Gastroesophageal sphincter (tissue), 4 donors: Measurements from ENCODE around the gene PPM1M. TPM values are rescaled to one million over a fixed set of nuclear protein-coding genes. Genes with fewer than 3 reads are reported as not detected.
A peak's percentile ranks its signal among the peaks of the same experiment; 100 is the strongest.

Experiments
- ATAC-seq: fragments of 150-250 bp; one replicate; pipeline ENCODE4 v1.9.1; 2016; ENCODE audit warnings: mild to moderate bottlenecking, moderate library complexity
- H3K27ac ChIP-seq, 4 donors: fragments of 200-600 bp; sonication (generic) in 3 of 4; 1 replicate in 3 of 4; 2 replicates in 1 of 4; pipeline ENCODE4 v1.5.1; 2016 to 2019
- H3K27me3 ChIP-seq: fragments of 200-600 bp; sonication (generic); one replicate; pipeline ENCODE4 v1.5.1; 2019
- H3K36me3 ChIP-seq, 2 donors: fragments of 200-600 bp; sonication (generic); one replicate each; pipeline ENCODE4 v1.5.1; 2019; ENCODE audit warnings: control low read depth in 1 of 2
- H3K4me1 ChIP-seq, 3 donors: fragments of 200-600 bp; sonication (generic); 1 replicate in 2 of 3; 2 replicates in 1 of 3; pipeline ENCODE4 v1.5.1; 2016 to 2019; ENCODE audit warnings: control low read depth in 2 of 3
- H3K4me3 ChIP-seq, 2 donors: fragments of 200-600 bp; sonication (generic); one replicate each; pipeline ENCODE4 v1.5.1; 2019; ENCODE audit warnings: mild to moderate bottlenecking in 1 of 2, moderate library complexity in 1 of 2
- H3K9me3 ChIP-seq, 3 donors: fragments of 200-600 bp; sonication (generic); one replicate each; pipeline ENCODE4 v1.5.1; 2017 to 2019; ENCODE audit warnings: control low read depth in 2 of 3
- EP300 ChIP-seq: sonication (generic); formaldehyde crosslinking; IDR thresholded peaks from one replicate; pipeline ENCODE4 v1.6.1; 2017; ENCODE audit warnings: antibody characterized with exemption, mild to moderate bottlenecking
- POLR2A ChIP-seq, 2 donors: fragments of 450-650 bp; IDR thresholded peaks; one replicate each; pipeline ENCODE4 v1.6.1; 2017; ENCODE audit warnings: antibody characterized with exemption in 2 of 2, mild to moderate bottlenecking in 2 of 2, moderate library complexity in 1 of 2
- POLR2AphosphoS5 ChIP-seq: sonication (generic); formaldehyde crosslinking; IDR thresholded peaks from one replicate; pipeline ENCODE4 v1.6.1; 2017; ENCODE audit warnings: antibody characterized with exemption
- WGBS, 2 donors: methylation state at CpG; one replicate each; pipeline ENCODE4 v1.1.5; 2018; ENCODE audit warnings: low coverage in 1 of 2; 5-methylcytosine and 5-hydroxymethylcytosine counted together
- total RNA-seq, 4 donors: library from RNA; depleted of rRNA; stranded (reverse); fragments of >200 nt; gene quantifications; one replicate each; pipeline ENCODE4 v1.1.0, GENCODE V29; 2016
- TF ChIP-seq, protein P1 (sequence below), 4 experiments: fragments of 200-600 bp in 2 of 4; fragments of 450-650 bp in 2 of 4; sonication (generic) in 1 of 4; IDR thresholded peaks; one replicate each; pipeline ENCODE4 v1.5.1; 2017 to 2019; ENCODE audit warnings: antibody characterized with exemption in 4 of 4, mild to moderate bottlenecking in 2 of 4, moderate library complexity in 2 of 4

Gene PPM1M
- total RNA-seq, 4 donors from 2014 or later, result 20.3 to 36.6 (median 29.9) TPM

DNA sequence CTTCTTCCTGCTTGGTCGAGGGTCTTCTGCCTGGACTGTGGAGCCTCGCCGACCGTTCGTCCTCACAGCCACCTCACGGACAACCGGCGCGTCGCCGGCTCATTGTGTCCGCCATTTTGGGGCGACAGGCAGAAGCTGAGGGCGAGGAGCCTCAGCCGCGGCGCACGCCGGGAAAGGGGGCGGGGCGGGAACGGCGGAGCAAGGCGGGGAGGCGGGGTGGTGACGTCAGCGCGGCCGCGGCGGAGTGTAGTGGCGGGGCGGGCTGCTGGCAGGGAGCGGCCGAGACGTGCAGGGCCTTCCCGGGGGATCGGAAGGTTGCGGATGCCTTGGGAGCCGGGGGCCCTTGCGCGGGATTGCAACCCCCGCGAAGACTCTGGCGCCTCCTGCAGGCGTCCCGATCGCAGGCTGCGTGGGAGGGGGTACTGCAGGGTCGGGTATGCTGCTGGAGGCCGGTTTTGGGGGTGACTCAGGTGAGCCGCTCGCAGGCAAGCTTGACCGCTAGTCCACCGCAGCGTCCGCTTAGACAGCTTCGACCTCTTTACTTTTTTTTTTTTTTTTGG lies 33.0 kb downstream of the PPM1M start, which contains the start of gene WDR82:
WDR82 (minus strand) TSS at position 140 of the 560 bp plus-strand sequence. CDS start 288 bp downstream, outside the sequence.
- ATAC-seq, result peak; percentile 98
- Histone ChIP-seq H3K36me3 (peaks cover 0 to 11% of the 10 kb centered on the region in 2 donors), H3K27me3 (no peaks in the 10 kb centered on the region), H3K4me1 (peaks cover 0 to 56% (median 17%) of the 10 kb centered on the region in 3 donors), H3K27ac (peak within 1 kb of the TSS; percentile 92 to 98 (median 97)), H3K4me3 (peak within 1 kb of the TSS; percentile 68 to 93), H3K9me3 (no peaks in the 10 kb centered on the region)
- TF ChIP-seq, protein P1, sequence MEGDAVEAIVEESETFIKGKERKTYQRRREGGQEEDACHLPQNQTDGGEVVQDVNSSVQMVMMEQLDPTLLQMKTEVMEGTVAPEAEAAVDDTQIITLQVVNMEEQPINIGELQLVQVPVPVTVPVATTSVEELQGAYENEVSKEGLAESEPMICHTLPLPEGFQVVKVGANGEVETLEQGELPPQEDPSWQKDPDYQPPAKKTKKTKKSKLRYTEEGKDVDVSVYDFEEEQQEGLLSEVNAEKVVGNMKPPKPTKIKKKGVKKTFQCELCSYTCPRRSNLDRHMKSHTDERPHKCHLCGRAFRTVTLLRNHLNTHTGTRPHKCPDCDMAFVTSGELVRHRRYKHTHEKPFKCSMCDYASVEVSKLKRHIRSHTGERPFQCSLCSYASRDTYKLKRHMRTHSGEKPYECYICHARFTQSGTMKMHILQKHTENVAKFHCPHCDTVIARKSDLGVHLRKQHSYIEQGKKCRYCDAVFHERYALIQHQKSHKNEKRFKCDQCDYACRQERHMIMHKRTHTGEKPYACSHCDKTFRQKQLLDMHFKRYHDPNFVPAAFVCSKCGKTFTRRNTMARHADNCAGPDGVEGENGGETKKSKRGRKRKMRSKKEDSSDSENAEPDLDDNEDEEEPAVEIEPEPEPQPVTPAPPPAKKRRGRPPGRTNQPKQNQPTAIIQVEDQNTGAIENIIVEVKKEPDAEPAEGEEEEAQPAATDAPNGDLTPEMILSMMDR (IDR thresholded peaks at IDR 0.05), result peak; percentile 20 to 70 (median 60)
- TF ChIP-seq POLR2A (IDR thresholded peaks at IDR 0.05), result peak; percentile 74 to 79
- TF ChIP-seq POLR2AphosphoS5, result peak; percentile 82
- no peak for TF ChIP-seq EP300
- WGBS, 2 donors, result 0% methylated on average over 2 to 3 of the region's 58 CpGs

DNA sequence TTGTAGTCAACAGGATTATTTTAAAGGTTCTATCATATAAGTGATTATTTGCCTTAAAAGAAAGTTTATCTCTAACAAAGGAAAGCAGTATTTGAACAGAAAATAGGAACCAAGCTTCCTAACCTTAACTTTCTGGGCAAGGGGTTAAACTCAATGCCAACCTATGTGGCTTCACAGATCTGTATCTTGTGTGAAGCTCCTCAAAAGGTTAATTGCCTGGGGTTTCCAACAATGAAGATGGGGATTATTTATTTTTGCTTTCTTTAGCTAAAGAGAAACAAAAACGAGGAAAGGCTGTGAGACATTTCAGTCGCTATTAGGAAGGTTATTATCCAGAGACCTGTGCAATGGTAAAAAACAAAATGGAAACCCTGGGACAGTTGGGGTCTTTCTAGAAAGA lies 34.0 kb downstream of the PPM1M start:
- H3K27me3 ChIP-seq, result no peaks in the 10 kb centered on the region
- H3K9me3 ChIP-seq, result no peaks in the 10 kb centered on the region
- H3K4me3 ChIP-seq, result peak overlapping the region in 1 of 2 donors; percentile 68
- 0 to 20% methylated on average over 1 to 2 of the region's 2 CpGs for WGBS, 2 donors
- peaks cover 0 to 46% (median 12%) of the 10 kb centered on the region in 3 donors for H3K4me1 ChIP-seq
- ATAC-seq, result no peak
- H3K36me3 ChIP-seq, result peaks cover 0 to 17% of the 10 kb centered on the region in 2 donors
- peak overlapping the region; percentile 92 to 98 (median 97) for H3K27ac ChIP-seq
- no peak for TF ChIP-seq POLR2AphosphoS5
- TF ChIP-seq, protein P1 (IDR thresholded peaks at IDR 0.05), result no peak
- no peak for TF ChIP-seq POLR2A (IDR thresholded peaks at IDR 0.05)
- no peak for TF ChIP-seq EP300

DNA sequence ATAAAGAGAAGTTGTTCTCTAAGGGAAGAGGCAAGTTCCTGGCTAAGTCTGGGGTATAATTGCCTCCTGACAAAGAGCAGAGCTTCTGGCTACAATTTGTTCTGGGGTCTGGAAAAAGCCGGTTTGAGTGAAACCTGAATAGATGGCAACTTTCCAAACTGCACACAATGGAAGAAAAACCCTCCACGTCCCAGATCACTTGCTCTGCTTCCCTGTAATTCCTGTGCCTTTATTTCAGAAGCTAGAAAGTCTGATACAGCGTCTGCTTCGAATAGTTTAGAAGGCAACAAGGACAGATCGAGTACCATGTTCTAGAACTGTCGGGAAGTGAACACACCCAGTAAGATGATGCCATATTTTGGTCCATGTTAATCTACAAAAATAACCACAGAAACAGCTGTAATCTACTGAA lies 34.5 kb downstream of the PPM1M start:
- peaks cover 0 to 19% of the 10 kb centered on the region in 2 donors for H3K36me3 ChIP-seq
- H3K27me3 ChIP-seq, result no peaks in the 10 kb centered on the region
- ATAC-seq, result no peak
- TF ChIP-seq, protein P1 (IDR thresholded peaks at IDR 0.05), result no peak
- TF ChIP-seq POLR2AphosphoS5 (no peak), POLR2A (IDR thresholded peaks at IDR 0.05) (no peak), EP300 (no peak)
- no peaks in the 10 kb centered on the region for H3K9me3 ChIP-seq
- H3K4me3 ChIP-seq, result no peak overlapping the region
- H3K27ac ChIP-seq, result peak overlapping the region; percentile 92 to 98 (median 97)
- 6 to 21% methylated on average over 6 of the region's 6 CpGs for WGBS, 2 donors
- peaks cover 0 to 42% (median 12%) of the 10 kb centered on the region in 3 donors for H3K4me1 ChIP-seq

DNA sequence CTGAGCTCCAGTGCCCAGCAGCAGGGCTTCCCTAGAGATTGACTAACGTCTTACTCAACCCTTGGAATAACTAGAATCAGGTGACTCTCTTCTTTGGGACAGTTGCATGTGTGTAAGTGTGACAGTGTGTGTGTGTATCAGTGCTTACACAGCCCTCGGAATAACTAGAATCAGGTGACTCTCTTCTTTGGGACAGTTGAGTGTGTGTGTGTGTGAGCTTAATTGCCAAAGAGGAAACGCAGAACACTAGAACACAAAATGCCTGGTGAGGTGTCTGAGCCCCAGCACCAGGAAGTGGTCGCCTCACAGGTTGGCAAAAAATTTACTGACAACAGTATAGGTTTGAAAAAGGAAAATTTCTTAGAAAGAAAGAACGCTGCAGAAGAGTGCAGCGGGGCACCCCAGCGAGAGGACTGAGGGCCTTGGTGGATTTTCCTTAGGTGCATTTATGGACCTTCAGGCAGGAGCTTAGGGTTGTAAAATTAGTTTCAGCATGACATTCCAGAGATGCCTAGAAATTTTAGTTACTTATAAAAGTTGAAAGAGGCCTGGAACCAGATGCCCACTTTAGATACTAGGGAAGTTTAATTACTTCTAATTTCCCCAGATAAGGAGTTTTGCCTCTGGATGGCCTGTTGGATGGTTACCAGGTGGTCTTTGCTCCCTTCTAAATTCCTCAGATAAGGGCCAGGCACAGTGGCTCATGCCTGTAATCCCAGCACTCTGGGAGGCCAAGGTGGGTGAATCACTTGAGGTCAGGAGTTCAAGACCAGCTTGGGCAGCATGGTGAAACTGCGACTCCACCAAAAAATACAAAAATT lies 36.6 kb downstream of the PPM1M start:
- Histone ChIP-seq H3K4me3 (no peak overlapping the region), H3K4me1 (peaks cover 0 to 32% (median 4%) of the 10 kb centered on the region in 3 donors), H3K36me3 (peaks cover 0 to 19% of the 10 kb centered on the region in 2 donors), H3K27ac (peak overlapping the region in 1 of 4 donors; percentile 3), H3K27me3 (no peaks in the 10 kb centered on the region), H3K9me3 (no peaks in the 10 kb centered on the region)
- no peak for ATAC-seq
- WGBS, 2 donors, result 78 to 81% methylated on average over 5 to 6 of the region's 8 CpGs
- TF ChIP-seq POLR2AphosphoS5 (no peak), EP300 (no peak), POLR2A (IDR thresholded peaks at IDR 0.05) (no peak)
- TF ChIP-seq, protein P1 (IDR thresholded peaks at IDR 0.05), result no peak
